Measurements from ENCODE around the gene PCAT7. TPM values are rescaled to one million over a fixed set of nuclear protein-coding genes. Genes with fewer than 3 reads are reported as not detected.

PCAT7 gene
- total RNA-seq, 1 donor from 2014 or later = 1.3 TPM

DNA sequence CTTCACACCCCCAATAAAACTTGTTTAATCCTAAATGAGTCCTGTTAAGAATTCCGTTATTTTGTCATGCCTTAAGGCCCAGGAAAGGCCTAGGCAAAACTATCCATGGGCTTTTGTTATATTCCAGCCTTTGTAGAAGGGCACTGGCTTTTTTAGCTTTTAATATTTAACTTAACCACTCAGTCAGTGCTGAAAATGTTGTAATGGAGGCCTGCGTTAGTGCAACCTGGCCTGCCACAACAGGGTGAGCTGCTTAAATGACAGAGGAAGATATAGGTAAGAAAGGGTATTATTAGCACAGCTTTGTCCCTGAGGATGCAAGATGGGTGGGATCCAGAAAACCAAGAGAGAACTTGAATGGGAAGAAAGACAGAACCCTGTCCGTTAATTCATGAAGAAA, 40.2 kb upstream of the PCAT7 start:
- Mint-ChIP-seq H3K36me3 (ENCODE audit: low read depth, unreplicated experiment) (no peaks in the 10 kb centered on the region), H3K27me3 (ENCODE audit: unreplicated experiment) (peaks cover 3% of the 10 kb centered on the region), H3K4me1 (ENCODE audit: unreplicated experiment) (no peaks in the 10 kb centered on the region), H3K4me3 (ENCODE audit: unreplicated experiment) (no peak overlapping the region), H3K9me3 (ENCODE audit: unreplicated experiment) (no peaks in the 10 kb centered on the region), H3K27ac (ENCODE audit: unreplicated experiment) (no peak overlapping the region)
- no peak for DNase-seq (ENCODE audit: low spot score)
- TF ChIP-seq, protein P1, sequence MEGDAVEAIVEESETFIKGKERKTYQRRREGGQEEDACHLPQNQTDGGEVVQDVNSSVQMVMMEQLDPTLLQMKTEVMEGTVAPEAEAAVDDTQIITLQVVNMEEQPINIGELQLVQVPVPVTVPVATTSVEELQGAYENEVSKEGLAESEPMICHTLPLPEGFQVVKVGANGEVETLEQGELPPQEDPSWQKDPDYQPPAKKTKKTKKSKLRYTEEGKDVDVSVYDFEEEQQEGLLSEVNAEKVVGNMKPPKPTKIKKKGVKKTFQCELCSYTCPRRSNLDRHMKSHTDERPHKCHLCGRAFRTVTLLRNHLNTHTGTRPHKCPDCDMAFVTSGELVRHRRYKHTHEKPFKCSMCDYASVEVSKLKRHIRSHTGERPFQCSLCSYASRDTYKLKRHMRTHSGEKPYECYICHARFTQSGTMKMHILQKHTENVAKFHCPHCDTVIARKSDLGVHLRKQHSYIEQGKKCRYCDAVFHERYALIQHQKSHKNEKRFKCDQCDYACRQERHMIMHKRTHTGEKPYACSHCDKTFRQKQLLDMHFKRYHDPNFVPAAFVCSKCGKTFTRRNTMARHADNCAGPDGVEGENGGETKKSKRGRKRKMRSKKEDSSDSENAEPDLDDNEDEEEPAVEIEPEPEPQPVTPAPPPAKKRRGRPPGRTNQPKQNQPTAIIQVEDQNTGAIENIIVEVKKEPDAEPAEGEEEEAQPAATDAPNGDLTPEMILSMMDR (IDR thresholded peaks at IDR 0.05; ENCODE audit: unreplicated experiment) = no peak

DNA sequence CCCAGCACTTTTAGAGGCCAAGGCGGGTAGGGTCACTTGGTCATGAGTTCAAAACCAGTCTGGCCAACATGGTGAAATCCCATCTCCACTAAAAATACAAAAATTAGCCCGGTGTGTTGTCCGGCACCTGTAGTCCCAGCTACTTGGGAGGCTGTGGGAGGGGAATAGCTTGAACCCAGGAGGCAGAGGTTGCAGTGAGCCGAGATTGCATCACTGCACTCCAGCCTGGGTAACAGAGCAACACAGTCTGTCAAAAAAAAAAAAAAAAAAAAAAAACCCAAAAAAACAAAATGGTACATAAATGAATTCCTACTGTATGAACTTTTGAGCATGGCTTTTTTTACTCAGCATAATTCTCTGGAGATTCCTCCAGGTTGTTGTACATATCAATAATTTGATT, 37.6 kb upstream of the PCAT7 start:
- Mint-ChIP-seq H3K9me3 (ENCODE audit: unreplicated experiment) (no peaks in the 10 kb centered on the region), H3K4me3 (ENCODE audit: unreplicated experiment) (no peak overlapping the region), H3K4me1 (ENCODE audit: unreplicated experiment) (no peaks in the 10 kb centered on the region), H3K36me3 (ENCODE audit: low read depth, unreplicated experiment) (no peaks in the 10 kb centered on the region), H3K27ac (ENCODE audit: unreplicated experiment) (no peak overlapping the region), H3K27me3 (ENCODE audit: unreplicated experiment) (peaks cover 1% of the 10 kb centered on the region)
- DNase-seq (ENCODE audit: low spot score) = no peak
- TF ChIP-seq, protein P1 (IDR thresholded peaks at IDR 0.05; ENCODE audit: unreplicated experiment) = no peak

DNA sequence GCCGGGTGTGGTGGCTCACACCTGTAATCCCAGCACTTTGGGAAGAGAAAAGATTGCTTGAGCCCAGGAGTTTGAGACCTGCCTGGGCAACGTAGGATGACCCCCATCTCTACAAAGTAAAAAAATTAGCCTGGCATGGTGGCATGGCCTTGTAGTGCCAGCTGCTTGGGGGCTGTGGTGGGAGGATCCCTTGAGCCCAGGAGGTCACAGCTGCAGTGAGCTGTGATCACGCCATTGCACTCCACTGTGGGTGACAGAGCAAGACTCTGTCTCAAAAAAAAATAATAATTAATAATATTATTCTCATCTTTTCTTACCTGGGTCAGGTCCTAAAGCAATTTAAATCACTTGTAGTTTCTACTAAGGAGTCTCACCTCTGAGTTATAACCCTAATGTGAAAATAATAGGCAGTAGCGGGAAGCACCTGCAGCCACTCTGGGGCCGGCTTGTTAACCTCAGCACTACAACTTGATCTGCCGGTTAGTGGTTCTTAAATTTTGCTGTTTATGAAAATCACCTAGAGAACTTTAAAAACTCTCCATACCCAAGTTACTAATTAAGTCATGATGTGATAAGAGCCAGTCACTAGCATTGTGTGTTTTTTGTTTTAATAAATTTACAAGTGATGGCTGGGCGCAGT, 29.4 kb upstream of the PCAT7 start:
- no peak for DNase-seq (ENCODE audit: low spot score)
- H3K9me3 Mint-ChIP-seq (ENCODE audit: unreplicated experiment) = no peaks in the 10 kb centered on the region

DNA sequence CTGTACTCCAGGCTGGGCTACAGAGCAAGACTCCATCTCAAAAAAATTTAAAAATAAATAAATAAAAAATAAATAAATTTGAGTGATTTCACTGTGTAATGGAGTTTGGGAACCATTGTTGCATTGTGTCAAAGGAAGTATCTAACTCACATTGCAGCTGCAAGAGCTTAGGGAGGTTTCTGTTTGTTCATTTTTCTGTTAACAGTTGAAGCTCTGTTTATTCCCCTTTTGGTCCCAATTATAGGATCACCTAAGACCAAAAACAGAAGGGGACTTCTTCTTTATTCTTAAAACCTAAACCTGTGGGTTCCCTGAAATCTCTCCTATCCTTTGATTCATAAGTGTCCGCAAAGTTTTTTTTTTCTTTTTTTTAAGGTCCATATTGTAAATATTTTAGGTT, 28.6 kb upstream of the PCAT7 start:
- Mint-ChIP-seq H3K27ac (ENCODE audit: unreplicated experiment) (no peak overlapping the region), H3K9me3 (ENCODE audit: unreplicated experiment) (no peaks in the 10 kb centered on the region), H3K4me1 (ENCODE audit: unreplicated experiment) (no peaks in the 10 kb centered on the region), H3K27me3 (ENCODE audit: unreplicated experiment) (peaks cover 1% of the 10 kb centered on the region), H3K4me3 (ENCODE audit: unreplicated experiment) (no peak overlapping the region), H3K36me3 (ENCODE audit: low read depth, unreplicated experiment) (no peaks in the 10 kb centered on the region)
- TF ChIP-seq, protein P1 (IDR thresholded peaks at IDR 0.05; ENCODE audit: unreplicated experiment) = no peak
- DNase-seq (ENCODE audit: low spot score) = no peak

More for the DNA sequence above, 29.4 kb upstream of the PCAT7 start:
- H3K36me3 Mint-ChIP-seq (ENCODE audit: low read depth, unreplicated experiment) = no peaks in the 10 kb centered on the region
- no peak overlapping the region for H3K4me3 Mint-ChIP-seq (ENCODE audit: unreplicated experiment)
- H3K27ac Mint-ChIP-seq (ENCODE audit: unreplicated experiment) = no peak overlapping the region
- H3K27me3 Mint-ChIP-seq (ENCODE audit: unreplicated experiment) = peaks cover 1% of the 10 kb centered on the region
- H3K4me1 Mint-ChIP-seq (ENCODE audit: unreplicated experiment) = no peaks in the 10 kb centered on the region
- TF ChIP-seq, protein P1 (IDR thresholded peaks at IDR 0.05; ENCODE audit: unreplicated experiment) = no peak

DNA sequence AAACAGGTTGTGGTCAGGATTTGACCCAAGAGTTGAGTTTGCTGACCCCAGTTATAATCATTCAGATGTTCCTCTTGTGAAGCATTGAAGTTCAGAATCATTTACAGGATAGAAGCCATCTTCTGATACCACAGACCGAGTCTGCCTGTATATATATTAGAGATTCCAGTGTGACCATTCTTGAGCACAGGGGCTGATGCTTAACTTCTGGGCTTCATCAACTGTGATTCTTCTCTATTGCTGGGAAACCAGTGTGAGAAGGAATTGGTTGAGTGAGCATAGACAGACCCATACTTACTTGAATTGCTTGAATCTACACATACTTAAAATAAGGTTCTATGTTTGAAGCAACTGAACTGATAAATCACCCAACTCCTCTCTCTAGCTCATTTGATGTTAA, 27.9 kb upstream of the PCAT7 start:
- Mint-ChIP-seq H3K27me3 (ENCODE audit: unreplicated experiment) (peaks cover 1% of the 10 kb centered on the region), H3K36me3 (ENCODE audit: low read depth, unreplicated experiment) (no peaks in the 10 kb centered on the region), H3K9me3 (ENCODE audit: unreplicated experiment) (no peaks in the 10 kb centered on the region), H3K4me1 (ENCODE audit: unreplicated experiment) (no peaks in the 10 kb centered on the region), H3K4me3 (ENCODE audit: unreplicated experiment) (no peak overlapping the region), H3K27ac (ENCODE audit: unreplicated experiment) (no peak overlapping the region)
- TF ChIP-seq, protein P1 (IDR thresholded peaks at IDR 0.05; ENCODE audit: unreplicated experiment) = no peak
- DNase-seq (ENCODE audit: low spot score) = no peak
